ENCODE results near the gene HPN. TPM values are rescaled to one million over a fixed set of nuclear protein-coding genes. Genes with fewer than 3 reads are reported as not detected.

The HPN gene
- total RNA-seq, 2 experiments from 2014 or later = 0.11 TPM; not detected in 1

- no peaks in the 10 kb centered on the region for H3K27me3 Mint-ChIP-seq
- ChIA-PET POLR2A (no interaction called here), CTCF (interaction anchor here (1.2 kb wide), 1 partner anchor 10 kb away, joined by 3 read pairs; no protein-coding TSS in a partner anchor)
- no peaks in the 10 kb centered on the region for H3K9me3 Mint-ChIP-seq
- H3K4me3 Mint-ChIP-seq = no peak overlapping the region
- DNase-seq = no peak
- intact Hi-C loops (cut with micrococcal nuclease) = no loop called here
- no peak overlapping the region for H3K27ac Mint-ChIP-seq
- no peaks in the 10 kb centered on the region for H3K4me1 Mint-ChIP-seq (ENCODE audit: low read depth)
- H3K36me3 Mint-ChIP-seq (ENCODE audit: low read depth) = no peaks in the 10 kb centered on the region
- no peak for TF ChIP-seq CTCF (IDR thresholded peaks at IDR 0.05)
- ATAC-seq = no peak
These were observed 34.5 kb downstream of the HPN start for GRCh38 chr19:35076026-35076370.

GRCh38 chr19:35076657-35077056 is 35.1 kb downstream of the HPN start:
- Mint-ChIP-seq H3K27me3 (no peaks in the 10 kb centered on the region), H3K27ac (no peak overlapping the region), H3K9me3 (no peaks in the 10 kb centered on the region), H3K4me3 (no peak overlapping the region), H3K36me3 (ENCODE audit: low read depth) (no peaks in the 10 kb centered on the region), H3K4me1 (ENCODE audit: low read depth) (no peaks in the 10 kb centered on the region)
- ChIA-PET CTCF (no interaction called here), POLR2A (no interaction called here)
- no peak for TF ChIP-seq CTCF (IDR thresholded peaks at IDR 0.05)
- intact Hi-C loops (cut with micrococcal nuclease) = no loop called here
- DNase-seq (no peak), ATAC-seq (no peak)

GRCh38 chr19:35077411-35078223 is 36.1 kb downstream of the HPN start:
- no peak overlapping the region for H3K27ac Mint-ChIP-seq
- CTCF ChIA-PET = interaction anchor here (1.0 kb wide), 1 partner anchor 58 kb away, joined by 3 read pairs; no protein-coding TSS in a partner anchor

GRCh38 chr19:35079826-35080225 is 38.3 kb downstream of the HPN start:
- no peak for TF ChIP-seq CTCF (IDR thresholded peaks at IDR 0.05)
- Mint-ChIP-seq H3K4me1 (ENCODE audit: low read depth) (no peaks in the 10 kb centered on the region), H3K27ac (no peak overlapping the region), H3K9me3 (no peaks in the 10 kb centered on the region), H3K4me3 (no peak overlapping the region), H3K36me3 (ENCODE audit: low read depth) (no peaks in the 10 kb centered on the region), H3K27me3 (no peaks in the 10 kb centered on the region)
- intact Hi-C loops (cut with micrococcal nuclease) = no loop called here
- CTCF ChIA-PET = interaction anchor here (0.7 to 2.0 kb wide), 3 partner anchors 12 to 35 kb away, joined by 3 to 9 read pairs (median 3); no protein-coding TSS in a partner anchor
- DNase-seq (no peak), ATAC-seq (no peak)
- POLR2A ChIA-PET = no interaction called here

More at GRCh38 chr19:35077411-35078223, 36.1 kb downstream of the HPN start:
- Mint-ChIP-seq H3K36me3 (ENCODE audit: low read depth) (no peaks in the 10 kb centered on the region), H3K4me3 (no peak overlapping the region), H3K27me3 (no peaks in the 10 kb centered on the region), H3K9me3 (no peaks in the 10 kb centered on the region), H3K4me1 (ENCODE audit: low read depth) (no peaks in the 10 kb centered on the region)
- no peak for TF ChIP-seq CTCF (IDR thresholded peaks at IDR 0.05)
- intact Hi-C loops (cut with micrococcal nuclease) = no loop called here
- DNase-seq = no peak
- ATAC-seq = no peak
- POLR2A ChIA-PET = no interaction called here

- no peak for ATAC-seq
- no peaks in the 10 kb centered on the region for H3K27me3 Mint-ChIP-seq
- POLR2A ChIA-PET = no interaction called here
- no peak overlapping the region for H3K4me3 Mint-ChIP-seq
- no peaks in the 10 kb centered on the region for H3K9me3 Mint-ChIP-seq
- CTCF ChIA-PET = interaction anchor here (0.7 to 2.0 kb wide), 3 partner anchors 13 to 36 kb away, joined by 3 to 9 read pairs (median 3); no protein-coding TSS in a partner anchor
- no peak for TF ChIP-seq CTCF (IDR thresholded peaks at IDR 0.05)
- no peak overlapping the region for H3K27ac Mint-ChIP-seq
- H3K4me1 Mint-ChIP-seq (ENCODE audit: low read depth) = peaks cover 3% of the 10 kb centered on the region
- no peaks in the 10 kb centered on the region for H3K36me3 Mint-ChIP-seq (ENCODE audit: low read depth)
- intact Hi-C loops (cut with micrococcal nuclease) = no loop called here
- no peak for DNase-seq
These were observed 39.2 kb downstream of the HPN start for GRCh38 chr19:35080613-35081170.

Data from activated CD8-positive, alpha-beta T cell treated with anti-CD3 and anti-CD28 coated beads for 36 hours (primary cell).